ENCODE results near the gene YPEL3. TPM values are rescaled to one million over a fixed set of nuclear protein-coding genes. Genes with fewer than 3 reads are reported as not detected.

The YPEL3 gene
- total RNA-seq, 1 donor from 2014 or later: 93.6 TPM

- peaks cover 6% of the 10 kb centered on the region for H3K4me1 ChIP-seq
- DNase-seq: peak; percentile 81
- no peaks in the 10 kb centered on the region for H3K27me3 ChIP-seq
- no peak overlapping the region for H3K27ac ChIP-seq
- TF ChIP-seq CTCF (IDR thresholded peaks at IDR 0.05): peak; percentile 71
- no peaks in the 10 kb centered on the region for H3K9me3 ChIP-seq
- H3K4me3 ChIP-seq: no peak overlapping the region
- H3K36me3 ChIP-seq: peaks cover 60% of the 10 kb centered on the region
- peak; percentile 70 for ATAC-seq
- intact Hi-C loops (cut with DNase I): no loop called here
These were observed 16.4 kb upstream of the YPEL3 start for GRCh38 chr16:30112197-30113030.

- peaks cover 47% of the 10 kb centered on the region for H3K36me3 ChIP-seq
- DNase-seq (no peak), ATAC-seq (peak; percentile 11)
- no peaks in the 10 kb centered on the region for H3K9me3 ChIP-seq
- H3K4me1 ChIP-seq: peaks cover 6% of the 10 kb centered on the region
- no peak overlapping the region for H3K27ac ChIP-seq
- H3K27me3 ChIP-seq: no peaks in the 10 kb centered on the region
- intact Hi-C loops (cut with DNase I): no loop called here
- TF ChIP-seq CTCF (IDR thresholded peaks at IDR 0.05): no peak
- no peak overlapping the region for H3K4me3 ChIP-seq
These were observed 14.6 kb upstream of the YPEL3 start for GRCh38 chr16:30110661-30111060.

- H3K4me3 ChIP-seq: no peak overlapping the region
- H3K36me3 ChIP-seq: peaks cover 43% of the 10 kb centered on the region
- ATAC-seq: no peak
- H3K4me1 ChIP-seq: peaks cover under 1% of the 10 kb centered on the region
- no peaks in the 10 kb centered on the region for H3K27me3 ChIP-seq
- H3K9me3 ChIP-seq: no peaks in the 10 kb centered on the region
- no peak overlapping the region for H3K27ac ChIP-seq
- intact Hi-C loops (cut with DNase I): no loop called here
- peak; percentile 26 for DNase-seq
- no peak for TF ChIP-seq CTCF (IDR thresholded peaks at IDR 0.05)
These were observed 12.2 kb upstream of the YPEL3 start for GRCh38 chr16:30108059-30108850.

GRCh38 chr16:30104492-30104891 lies 8.5 kb upstream of the YPEL3 start:
- intact Hi-C loops (cut with DNase I): no loop called here
- H3K27ac ChIP-seq: peak overlapping the region; percentile 42
- DNase-seq: peak; percentile 82
- TF ChIP-seq CTCF (IDR thresholded peaks at IDR 0.05): no peak
- H3K4me1 ChIP-seq: no peaks in the 10 kb centered on the region
- no peaks in the 10 kb centered on the region for H3K27me3 ChIP-seq
- H3K4me3 ChIP-seq: no peak overlapping the region
- H3K9me3 ChIP-seq: no peaks in the 10 kb centered on the region
- peaks cover 30% of the 10 kb centered on the region for H3K36me3 ChIP-seq
- ATAC-seq: peak; percentile 96

- Histone ChIP-seq H3K4me3 (no peak overlapping the region), H3K27me3 (no peaks in the 10 kb centered on the region), H3K9me3 (no peaks in the 10 kb centered on the region), H3K36me3 (peaks cover 30% of the 10 kb centered on the region), H3K27ac (peak overlapping the region; percentile 42), H3K4me1 (no peaks in the 10 kb centered on the region)
- peak; percentile 5 for ATAC-seq
- TF ChIP-seq CTCF (IDR thresholded peaks at IDR 0.05): no peak
- no peak for DNase-seq
- intact Hi-C loops (cut with DNase I): no loop called here
These were observed 8.1 kb upstream of the YPEL3 start for GRCh38 chr16:30104090-30104489.

All from upper lobe of right lung (tissue), 1 donor.